ENCODE measurements around the gene NDUFB10. TPM values are rescaled to one million over a fixed set of nuclear protein-coding genes. Genes with fewer than 3 reads are reported as not detected.

The NDUFB10 gene
- total and polyA plus RNA-seq, 2 experiments from 2014 or later = 244 to 495 TPM

- TF ChIP-seq ZNF462 (CRISPR knock-in tag; IDR thresholded peaks at IDR 0.05) = no peak
- no peak for TF ChIP-seq JUNB (IDR thresholded peaks at IDR 0.05; ENCODE audit: unreplicated experiment)
- no peak for TF ChIP-seq ZNF114 (CRISPR knock-in tag; IDR thresholded peaks at IDR 0.05)
- no peak for TF ChIP-seq EZH2 (IDR thresholded peaks at IDR 0.05; ENCODE audit: low read depth, unreplicated experiment)
- no peak for TF ChIP-seq NANOG (IDR thresholded peaks at IDR 0.05; ENCODE audit: borderline replicate concordance)
- no peak for TF ChIP-seq CREB1 (CRISPR knock-in tag; IDR thresholded peaks at IDR 0.05; ENCODE audit: low read depth)
Observed at GRCh38 chr16:1982013-1982433, 22.7 kb downstream of the NDUFB10 start (continued).

- H3K27ac ChIP-seq (ENCODE audit: low read depth) = no peak overlapping the region
- TF ChIP-seq REST (IDR thresholded peaks at IDR 0.05; ENCODE audit: unreplicated experiment) = no peak
- no peak for TF ChIP-seq EZH2phosphoT487 (IDR thresholded peaks at IDR 0.05; ENCODE audit: unreplicated experiment)
- no peak; the same call in 1 of the 2 replicates for TF ChIP-seq CREB1 (CRISPR knock-in tag; IDR thresholded peaks at IDR 0.05; ENCODE audit: low read depth)
Observed at GRCh38 chr16:1982991-1983543, 23.7 kb downstream of the NDUFB10 start.

More at GRCh38 chr16:1982991-1983543, 23.7 kb downstream of the NDUFB10 start:
- no peaks in the 10 kb centered on the region; the same call in none of the 2 replicates for H4K20me1 ChIP-seq (replicated peaks; ENCODE audit: insufficient read depth)
- Mint-ChIP-seq H3K36me3 (ENCODE audit: low read depth) (peaks cover 17% of the 10 kb centered on the region), H3K9me3 (no peaks in the 10 kb centered on the region), H3K27me3 (ENCODE audit: insufficient read depth, low read depth, poor library complexity) (peaks cover 61% of the 10 kb centered on the region), H3K4me3 (peak overlapping the region; percentile 73), H3K4me1 (peaks cover 23% of the 10 kb centered on the region), H3K27ac (no peak overlapping the region)
- ATAC-seq = no peak
- H3K79me2 ChIP-seq (replicated peaks; ENCODE audit: insufficient read depth) = peaks cover 4% of the 10 kb centered on the region; the same call in 1 of the 2 replicates
- no peaks in the 10 kb centered on the region for H3K36me3 ChIP-seq (ENCODE audit: insufficient read depth)
- H2AFZ ChIP-seq = peak overlapping the region; percentile 87
- peaks cover 36% of the 10 kb centered on the region for H3F3A ChIP-seq (replicated peaks; ENCODE audit: low read depth)
- H3K4me2 ChIP-seq = peak overlapping the region; percentile 91
- H3K9me2 ChIP-seq (ENCODE audit: insufficient read depth) = no peaks in the 10 kb centered on the region
- H3K4me3 ChIP-seq = peak overlapping the region; percentile 95
- no peak for DNase-seq (ENCODE audit: low spot score)
- H3K4me1 ChIP-seq (ENCODE audit: insufficient read depth) = peaks cover 21% of the 10 kb centered on the region
- H3K27me3 ChIP-seq (ENCODE audit: insufficient read depth) = peaks cover 39% of the 10 kb centered on the region
